H1 (cell line): ENCODE measurements around the gene SLC1A1.

ENCODE experiments used
- EGR1 ChIP-seq: IDR thresholded peaks from 2 replicates; pipeline ENCODE4 v1.6.1; 2011; ENCODE audit warnings: low read depth, low read length, borderline replicate concordance
- HDAC6 ChIP-seq: IDR thresholded peaks from one replicate; pipeline ENCODE4 v1.7.1; 2012; ENCODE audit warnings: low read depth, mild to moderate bottlenecking, inconsistent platforms, low read length, moderate library complexity
- TF ChIP-seq, protein P1 (sequence below), 3 experiments: IDR thresholded peaks; 1 replicate in 2 of 3; 2 replicates in 1 of 3; pipeline versions ENCODE4 v1.5.1 to v1.6.1; 2011; ENCODE audit warnings: low read length in 3 of 3, mild to moderate bottlenecking in 3 of 3, inconsistent platforms in 2 of 3, low read depth in 1 of 3, moderate library complexity in 1 of 3; ENCODE audit not compliant: insufficient read depth in 1 of 3; ENCODE audit errors: control extremely low read depth in 1 of 3

DNA sequence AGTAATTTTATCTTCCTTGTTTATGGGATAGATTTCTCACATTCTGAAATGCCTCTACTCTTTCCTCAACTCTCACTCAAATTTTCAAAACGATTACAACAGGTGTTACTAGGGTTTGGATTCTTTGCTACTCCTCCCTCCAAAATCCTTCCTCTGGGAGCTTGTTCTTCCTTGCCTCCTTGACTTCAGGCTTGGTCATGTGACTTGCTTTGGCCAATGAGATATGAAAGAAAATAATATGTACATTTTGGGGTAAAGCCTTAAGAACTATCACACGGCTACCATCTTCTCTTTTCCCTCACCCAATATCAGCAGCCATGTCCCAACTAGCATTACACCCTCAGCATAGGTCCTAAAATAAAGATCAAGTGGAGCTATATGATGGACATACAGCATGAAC, 28.8 kb upstream of the SLC1A1 start:
- TF ChIP-seq HDAC6 (no peak), EGR1 (no peak)
- TF ChIP-seq, protein P1, sequence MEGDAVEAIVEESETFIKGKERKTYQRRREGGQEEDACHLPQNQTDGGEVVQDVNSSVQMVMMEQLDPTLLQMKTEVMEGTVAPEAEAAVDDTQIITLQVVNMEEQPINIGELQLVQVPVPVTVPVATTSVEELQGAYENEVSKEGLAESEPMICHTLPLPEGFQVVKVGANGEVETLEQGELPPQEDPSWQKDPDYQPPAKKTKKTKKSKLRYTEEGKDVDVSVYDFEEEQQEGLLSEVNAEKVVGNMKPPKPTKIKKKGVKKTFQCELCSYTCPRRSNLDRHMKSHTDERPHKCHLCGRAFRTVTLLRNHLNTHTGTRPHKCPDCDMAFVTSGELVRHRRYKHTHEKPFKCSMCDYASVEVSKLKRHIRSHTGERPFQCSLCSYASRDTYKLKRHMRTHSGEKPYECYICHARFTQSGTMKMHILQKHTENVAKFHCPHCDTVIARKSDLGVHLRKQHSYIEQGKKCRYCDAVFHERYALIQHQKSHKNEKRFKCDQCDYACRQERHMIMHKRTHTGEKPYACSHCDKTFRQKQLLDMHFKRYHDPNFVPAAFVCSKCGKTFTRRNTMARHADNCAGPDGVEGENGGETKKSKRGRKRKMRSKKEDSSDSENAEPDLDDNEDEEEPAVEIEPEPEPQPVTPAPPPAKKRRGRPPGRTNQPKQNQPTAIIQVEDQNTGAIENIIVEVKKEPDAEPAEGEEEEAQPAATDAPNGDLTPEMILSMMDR (IDR thresholded peaks at IDR 0.05; ENCODE audit: control extremely low read depth in 1 of 3, insufficient read depth in 1 of 3, low read depth in 1 of 3, low read length in 3 of 3), result no peak
